PFSK-1 (cell line): ENCODE measurements around the gene NT5DC3.

Experiments
- FOXP2 ChIP-seq: optimal IDR thresholded peaks from 2 replicates; pipeline ENCODE3; 2011; ENCODE audit warnings: borderline replicate concordance, control low read depth, inconsistent platforms; ENCODE audit not compliant: insufficient read depth; ENCODE audit errors: extremely low read length, extremely low read depth
- POLR2AphosphoS5 ChIP-seq: IDR thresholded peaks from 2 replicates; pipeline ENCODE4 v1.6.1; 2012; ENCODE audit warnings: low read depth, mild to moderate bottlenecking, control low read depth, low read length, moderate library complexity
- SIN3A ChIP-seq: IDR thresholded peaks from 2 replicates; pipeline ENCODE4 v1.6.1; 2012; ENCODE audit warnings: mild to moderate bottlenecking, low read length, moderate library complexity, borderline replicate concordance; ENCODE audit not compliant: insufficient read depth
- TAF1 ChIP-seq: IDR thresholded peaks from 2 replicates; pipeline ENCODE4 v1.6.1; 2012; ENCODE audit warnings: low read length, control low read depth, borderline replicate concordance; ENCODE audit not compliant: insufficient read depth
- TF ChIP-seq, protein P1 (sequence below), 2 experiments: IDR thresholded peaks; 2 replicates each; pipeline versions ENCODE4 v1.6.1 to v1.8.0; 2011 to 2012; ENCODE audit warnings: low read depth in 2 of 2, low read length in 2 of 2, control low read depth in 1 of 2, inconsistent platforms in 1 of 2, mild to moderate bottlenecking in 1 of 2, moderate library complexity in 1 of 2; ENCODE audit not compliant: insufficient read depth in 1 of 2

The NT5DC3 gene

DNA sequence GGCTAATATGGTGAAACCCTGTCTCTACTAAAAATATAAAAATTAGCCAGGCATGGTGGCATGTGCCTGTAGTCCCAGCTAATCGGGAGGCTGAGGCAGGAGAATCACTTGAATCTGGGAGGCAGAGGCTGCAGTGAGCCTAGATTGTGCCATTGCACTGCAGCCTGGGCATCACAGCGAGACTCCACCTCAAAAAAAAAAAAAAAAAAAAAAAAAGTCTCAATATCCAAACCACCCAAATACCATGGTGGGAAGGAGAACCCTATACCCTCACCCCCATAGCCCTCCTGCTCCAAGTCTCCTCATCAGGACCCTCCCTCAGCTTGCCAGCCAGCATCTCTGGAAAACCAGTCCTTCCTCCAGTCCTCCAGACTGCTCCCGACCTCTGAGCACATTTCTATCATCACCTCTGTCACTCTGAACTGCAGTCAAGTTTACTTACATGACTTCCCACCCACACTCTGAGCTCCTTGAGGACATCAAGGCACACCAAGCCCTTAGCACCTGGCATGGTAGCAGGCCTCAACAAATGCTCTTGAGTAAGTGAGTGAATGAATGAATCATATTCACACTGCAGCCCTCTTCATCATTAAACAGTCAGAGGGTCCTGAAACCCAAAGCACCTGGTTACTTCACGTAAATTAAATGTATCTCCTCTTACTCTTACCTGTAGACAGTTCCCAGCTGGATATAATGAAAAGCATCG, 35.2 kb downstream of the NT5DC3 start:
- TF ChIP-seq FOXP2, result no peak
- no peak for TF ChIP-seq POLR2AphosphoS5
- TF ChIP-seq, protein P1, sequence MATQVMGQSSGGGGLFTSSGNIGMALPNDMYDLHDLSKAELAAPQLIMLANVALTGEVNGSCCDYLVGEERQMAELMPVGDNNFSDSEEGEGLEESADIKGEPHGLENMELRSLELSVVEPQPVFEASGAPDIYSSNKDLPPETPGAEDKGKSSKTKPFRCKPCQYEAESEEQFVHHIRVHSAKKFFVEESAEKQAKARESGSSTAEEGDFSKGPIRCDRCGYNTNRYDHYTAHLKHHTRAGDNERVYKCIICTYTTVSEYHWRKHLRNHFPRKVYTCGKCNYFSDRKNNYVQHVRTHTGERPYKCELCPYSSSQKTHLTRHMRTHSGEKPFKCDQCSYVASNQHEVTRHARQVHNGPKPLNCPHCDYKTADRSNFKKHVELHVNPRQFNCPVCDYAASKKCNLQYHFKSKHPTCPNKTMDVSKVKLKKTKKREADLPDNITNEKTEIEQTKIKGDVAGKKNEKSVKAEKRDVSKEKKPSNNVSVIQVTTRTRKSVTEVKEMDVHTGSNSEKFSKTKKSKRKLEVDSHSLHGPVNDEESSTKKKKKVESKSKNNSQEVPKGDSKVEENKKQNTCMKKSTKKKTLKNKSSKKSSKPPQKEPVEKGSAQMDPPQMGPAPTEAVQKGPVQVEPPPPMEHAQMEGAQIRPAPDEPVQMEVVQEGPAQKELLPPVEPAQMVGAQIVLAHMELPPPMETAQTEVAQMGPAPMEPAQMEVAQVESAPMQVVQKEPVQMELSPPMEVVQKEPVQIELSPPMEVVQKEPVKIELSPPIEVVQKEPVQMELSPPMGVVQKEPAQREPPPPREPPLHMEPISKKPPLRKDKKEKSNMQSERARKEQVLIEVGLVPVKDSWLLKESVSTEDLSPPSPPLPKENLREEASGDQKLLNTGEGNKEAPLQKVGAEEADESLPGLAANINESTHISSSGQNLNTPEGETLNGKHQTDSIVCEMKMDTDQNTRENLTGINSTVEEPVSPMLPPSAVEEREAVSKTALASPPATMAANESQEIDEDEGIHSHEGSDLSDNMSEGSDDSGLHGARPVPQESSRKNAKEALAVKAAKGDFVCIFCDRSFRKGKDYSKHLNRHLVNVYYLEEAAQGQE (IDR thresholded peaks at IDR 0.05; ENCODE audit: insufficient read depth in 1 of 2, low read depth in 2 of 2, low read length in 2 of 2), result no peak
- no peak for TF ChIP-seq SIN3A
- TF ChIP-seq TAF1, result no peak

GRCh38 chr12:103803847-103804246, 37.2 kb downstream of the NT5DC3 start:
- TF ChIP-seq TAF1, result no peak
- no peak for TF ChIP-seq SIN3A
- TF ChIP-seq, protein P1 (IDR thresholded peaks at IDR 0.05; ENCODE audit: insufficient read depth in 1 of 2, low read depth in 2 of 2, low read length in 2 of 2), result no peak
- no peak for TF ChIP-seq FOXP2
- no peak for TF ChIP-seq POLR2AphosphoS5

DNA sequence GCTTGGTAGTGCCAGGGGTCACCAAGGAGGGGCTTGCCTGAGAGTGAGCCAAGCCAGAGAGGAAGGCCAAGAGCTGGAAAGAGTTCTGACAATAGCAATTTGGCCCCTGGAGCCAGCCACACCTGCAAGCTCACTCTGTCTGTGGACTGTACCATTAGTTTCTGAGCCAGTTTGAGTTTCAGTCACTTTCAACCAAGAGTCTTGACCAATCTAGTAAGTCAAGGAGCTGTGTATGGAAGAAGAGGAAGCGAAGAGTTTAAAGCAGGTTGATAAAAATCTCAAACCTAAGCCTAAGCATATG, 38.5 kb downstream of the NT5DC3 start:
- TF ChIP-seq, protein P1 (IDR thresholded peaks at IDR 0.05; ENCODE audit: insufficient read depth in 1 of 2, low read depth in 2 of 2, low read length in 2 of 2), result no peak
- TF ChIP-seq TAF1 (no peak), FOXP2 (no peak)

DNA sequence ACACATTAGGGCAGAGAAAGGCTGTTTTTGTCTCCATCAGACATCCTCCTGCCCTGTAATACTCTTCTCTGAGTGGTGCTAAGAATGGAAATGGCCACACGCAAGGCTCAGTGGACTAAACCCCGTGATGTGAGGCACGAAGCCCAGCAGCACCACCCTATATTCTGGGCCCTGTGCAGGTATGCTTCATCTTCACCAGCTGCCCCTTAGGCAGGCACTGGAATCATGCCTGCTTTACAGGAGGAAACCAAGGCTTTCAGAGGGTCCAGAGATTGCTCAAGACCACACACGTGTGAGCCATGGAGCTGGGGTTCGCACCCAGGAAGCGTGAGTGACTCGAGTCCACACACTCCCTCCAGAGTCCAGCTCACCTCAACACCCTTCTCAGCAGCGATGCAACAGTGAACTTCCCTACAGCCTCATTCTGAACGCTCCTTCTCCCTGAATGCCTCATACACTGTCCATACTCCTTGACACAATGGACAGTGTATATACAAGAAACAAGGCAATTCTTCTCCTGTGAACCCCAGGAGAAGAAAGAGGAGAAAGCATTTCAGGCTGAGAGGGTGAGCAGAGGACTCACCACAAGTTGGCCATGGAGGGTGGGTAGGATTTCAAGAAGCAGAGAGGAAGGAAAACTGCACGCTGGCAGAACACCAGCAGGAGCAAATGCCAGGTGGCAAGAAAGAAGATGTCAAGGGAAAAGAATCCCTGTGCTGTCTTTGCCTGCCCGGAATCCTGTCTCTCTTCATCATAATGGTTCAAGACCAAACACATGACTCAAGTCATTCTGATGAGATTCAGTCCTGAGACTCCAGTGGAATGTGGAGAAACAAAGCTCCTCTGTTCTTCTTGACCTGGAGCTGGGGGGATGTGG, 39.1 kb downstream of the NT5DC3 start:
- no peak for TF ChIP-seq TAF1
- TF ChIP-seq FOXP2, result no peak
- no peak for TF ChIP-seq POLR2AphosphoS5
- TF ChIP-seq SIN3A, result no peak
- TF ChIP-seq, protein P1 (IDR thresholded peaks at IDR 0.05; ENCODE audit: insufficient read depth in 1 of 2, low read depth in 2 of 2, low read length in 2 of 2), result no peak
